ENCODE measurements around the gene TBC1D9. TPM values are rescaled to one million over a fixed set of nuclear protein-coding genes. Genes with fewer than 3 reads are reported as not detected.

TBC1D9 gene
- total RNA-seq, 1 donor from 2014 or later, result 42.6 TPM

DNA sequence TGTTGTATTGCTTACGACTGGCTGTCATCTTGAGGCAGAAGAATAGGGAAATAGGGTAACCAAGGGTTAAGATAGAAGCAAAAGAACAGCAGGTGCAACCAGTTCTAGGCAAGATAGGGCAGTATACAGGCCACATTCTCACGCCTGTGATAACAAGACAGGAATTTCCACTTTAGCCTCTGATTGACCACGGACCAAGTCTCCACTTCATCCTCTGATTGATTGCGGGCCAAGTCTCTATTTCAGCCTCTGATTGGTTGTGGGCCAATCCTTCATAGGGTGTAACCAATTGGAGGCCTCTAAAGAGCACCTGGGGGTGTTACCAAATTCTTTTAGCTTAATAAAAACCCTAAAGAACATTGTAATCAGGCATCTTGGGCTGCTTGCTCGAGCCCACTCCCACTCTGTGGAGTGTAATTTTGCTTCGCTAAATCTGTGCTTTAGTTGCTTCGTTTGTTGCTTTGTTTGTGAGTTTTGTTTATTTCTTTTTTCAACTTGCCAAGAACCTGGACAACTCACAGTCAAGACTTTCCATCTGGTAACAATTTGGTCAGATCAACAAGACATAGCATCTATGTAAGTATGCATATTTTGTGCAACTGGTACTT is 8.7 kb upstream of the TBC1D9 start:
- TF ChIP-seq, protein P1, sequence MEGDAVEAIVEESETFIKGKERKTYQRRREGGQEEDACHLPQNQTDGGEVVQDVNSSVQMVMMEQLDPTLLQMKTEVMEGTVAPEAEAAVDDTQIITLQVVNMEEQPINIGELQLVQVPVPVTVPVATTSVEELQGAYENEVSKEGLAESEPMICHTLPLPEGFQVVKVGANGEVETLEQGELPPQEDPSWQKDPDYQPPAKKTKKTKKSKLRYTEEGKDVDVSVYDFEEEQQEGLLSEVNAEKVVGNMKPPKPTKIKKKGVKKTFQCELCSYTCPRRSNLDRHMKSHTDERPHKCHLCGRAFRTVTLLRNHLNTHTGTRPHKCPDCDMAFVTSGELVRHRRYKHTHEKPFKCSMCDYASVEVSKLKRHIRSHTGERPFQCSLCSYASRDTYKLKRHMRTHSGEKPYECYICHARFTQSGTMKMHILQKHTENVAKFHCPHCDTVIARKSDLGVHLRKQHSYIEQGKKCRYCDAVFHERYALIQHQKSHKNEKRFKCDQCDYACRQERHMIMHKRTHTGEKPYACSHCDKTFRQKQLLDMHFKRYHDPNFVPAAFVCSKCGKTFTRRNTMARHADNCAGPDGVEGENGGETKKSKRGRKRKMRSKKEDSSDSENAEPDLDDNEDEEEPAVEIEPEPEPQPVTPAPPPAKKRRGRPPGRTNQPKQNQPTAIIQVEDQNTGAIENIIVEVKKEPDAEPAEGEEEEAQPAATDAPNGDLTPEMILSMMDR (IDR thresholded peaks at IDR 0.05), result no peak

DNA sequence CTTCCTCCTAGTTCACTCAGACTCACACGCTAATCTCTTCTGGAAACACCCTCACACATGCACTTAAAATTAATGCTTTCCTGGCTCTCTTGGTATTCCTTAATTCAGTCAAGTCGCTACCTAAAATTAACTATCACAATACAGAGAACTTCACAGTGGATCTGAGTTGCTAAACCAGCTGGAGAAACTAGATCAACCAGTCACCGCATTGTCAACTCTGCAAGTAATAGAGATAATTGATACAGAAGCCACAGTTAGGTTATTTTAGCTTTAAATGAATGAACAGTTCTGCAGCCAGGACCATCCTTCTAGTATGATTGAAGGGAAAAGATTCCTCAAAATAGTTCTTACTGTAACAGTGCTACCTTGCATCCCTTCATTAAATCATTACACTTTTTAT is 6.0 kb upstream of the TBC1D9 start:
- Histone ChIP-seq H3K4me1 (peaks cover 14% of the 10 kb centered on the region), H3K27me3 (ENCODE audit: low read depth) (no peaks in the 10 kb centered on the region), H3K9me3 (no peaks in the 10 kb centered on the region), H3K36me3 (no peaks in the 10 kb centered on the region), H3K27ac (no peak overlapping the region), H3K4me3 (no peak overlapping the region)
- TF ChIP-seq, protein P1 (IDR thresholded peaks at IDR 0.05), result no peak
- intact Hi-C loops (cut with DNase I), result no loop called here
- DNase-seq (no peak), ATAC-seq (no peak)

More for the DNA sequence above, 8.7 kb upstream of the TBC1D9 start:
- H3K9me3 ChIP-seq, result no peaks in the 10 kb centered on the region
- peaks cover 5% of the 10 kb centered on the region for H3K4me1 ChIP-seq
- ATAC-seq (peak; percentile 82 to 92), DNase-seq (no peak)
- intact Hi-C loops (cut with DNase I), result no loop called here
- H3K4me3 ChIP-seq, result no peak overlapping the region
- H3K27ac ChIP-seq, result no peak overlapping the region
- H3K36me3 ChIP-seq, result no peaks in the 10 kb centered on the region
- H3K27me3 ChIP-seq (ENCODE audit: low read depth), result no peaks in the 10 kb centered on the region

DNA sequence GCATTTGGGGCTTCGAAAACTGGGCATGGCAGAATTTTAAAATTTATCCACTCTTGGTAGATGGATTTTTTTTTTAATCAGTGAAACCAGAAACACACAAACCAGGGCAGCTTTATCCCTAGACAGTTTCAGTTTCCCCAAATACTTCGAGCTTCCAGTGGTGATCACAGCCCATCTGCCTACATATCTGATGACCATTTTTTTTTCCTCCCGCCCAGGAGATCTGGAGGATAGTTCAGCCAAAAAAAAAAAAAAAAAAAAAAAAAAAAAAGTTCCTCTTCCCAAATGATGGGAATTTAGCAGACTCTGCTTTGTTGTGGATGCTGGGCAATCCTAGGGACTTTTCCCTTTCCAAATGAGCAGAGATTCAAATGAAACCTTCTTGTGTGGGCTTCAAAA is 1.0 kb upstream of the TBC1D9 start:
- Histone ChIP-seq H3K27ac (peak overlapping the region; percentile 100), H3K27me3 (ENCODE audit: low read depth) (no peaks in the 10 kb centered on the region), H3K9me3 (no peaks in the 10 kb centered on the region), H3K4me3 (peak overlapping the region; percentile 85), H3K4me1 (peaks cover 47% of the 10 kb centered on the region), H3K36me3 (no peaks in the 10 kb centered on the region)
- DNase-seq, result no peak
- TF ChIP-seq, protein P1 (IDR thresholded peaks at IDR 0.05), result no peak
- ATAC-seq, result no peak
- intact Hi-C loops (cut with DNase I), result no loop called here

DNA sequence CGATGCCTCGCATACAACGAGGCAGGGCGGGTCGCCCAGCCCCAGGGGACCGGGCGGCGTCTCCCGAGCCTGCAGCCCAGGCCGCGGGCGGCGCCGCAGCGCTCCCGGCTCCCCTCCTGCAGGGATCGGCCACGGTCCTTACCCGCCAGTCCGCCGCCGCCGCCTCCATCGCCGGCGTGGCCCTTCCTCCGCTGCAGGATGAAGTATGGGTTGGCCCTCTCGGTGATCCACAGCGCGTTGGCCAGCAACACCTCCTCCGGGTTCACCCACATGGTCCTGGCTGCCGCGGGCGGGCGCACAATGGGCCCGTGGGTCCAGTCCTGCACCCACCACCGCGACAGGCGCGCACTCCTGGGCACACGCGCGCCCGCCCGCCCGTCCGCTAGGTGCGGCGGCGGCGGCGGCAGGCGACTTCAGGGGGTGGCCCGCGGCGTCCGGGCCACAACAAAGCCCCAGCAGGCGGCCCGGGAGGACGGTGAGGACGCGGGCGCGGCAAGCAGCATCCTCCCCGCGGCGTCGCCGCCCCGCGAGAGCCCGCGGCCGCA is 339 bp downstream of the TBC1D9 start:
- DNase-seq, result peak; percentile 73
- TF ChIP-seq, protein P1 (IDR thresholded peaks at IDR 0.05), result no peak
- intact Hi-C loops (cut with DNase I), result no loop called here
- no peaks in the 10 kb centered on the region for H3K36me3 ChIP-seq
- H3K4me3 ChIP-seq, result peak overlapping the region; percentile 85
- H3K9me3 ChIP-seq, result no peaks in the 10 kb centered on the region
- peaks cover 43% of the 10 kb centered on the region for H3K4me1 ChIP-seq
- peak; percentile 46 to 66 for ATAC-seq
- H3K27ac ChIP-seq, result peak overlapping the region; percentile 100
- H3K27me3 ChIP-seq (ENCODE audit: low read depth), result no peaks in the 10 kb centered on the region

DNA sequence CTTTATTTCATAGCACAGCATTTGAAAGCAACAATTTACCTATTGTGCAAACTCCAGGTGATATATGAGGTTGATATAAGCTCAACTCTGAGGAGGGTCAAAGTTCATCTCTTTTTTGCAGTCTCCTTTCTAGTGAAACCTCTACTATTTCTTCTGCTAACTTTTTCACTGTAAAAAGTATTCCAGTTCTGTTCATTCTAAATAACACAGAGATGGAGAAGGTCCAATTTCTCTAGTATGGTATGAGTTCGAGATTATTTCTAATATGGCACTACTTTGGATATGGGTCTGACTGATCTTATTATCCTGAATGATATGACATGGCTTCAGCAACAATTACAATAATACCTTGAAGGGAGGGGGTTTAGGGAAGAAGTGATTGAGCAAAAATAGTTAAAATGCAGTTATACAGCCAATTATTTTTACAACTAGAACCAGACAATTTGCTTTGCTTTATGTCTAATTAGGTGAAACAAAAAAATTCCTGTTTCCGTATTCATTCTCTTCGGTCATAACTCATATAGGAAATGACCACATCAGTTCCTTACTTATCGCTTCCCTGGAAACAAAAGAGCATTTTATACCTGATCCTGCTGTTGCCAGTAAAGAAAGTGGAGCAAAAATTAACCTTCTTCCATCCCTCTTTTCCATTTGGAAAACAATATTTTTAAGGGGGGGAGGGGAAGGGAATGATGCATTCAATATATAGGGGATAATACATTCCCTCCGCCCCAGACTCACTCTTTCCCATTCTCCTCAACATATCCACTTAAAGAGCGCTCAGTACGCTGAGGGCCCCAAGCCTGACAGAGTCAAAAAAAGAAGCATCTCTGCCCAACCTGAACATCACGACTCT is 1.0 kb downstream of the TBC1D9 start:
- H3K9me3 ChIP-seq, result no peaks in the 10 kb centered on the region
- intact Hi-C loops (cut with DNase I), result no loop called here
- H3K36me3 ChIP-seq, result no peaks in the 10 kb centered on the region
- DNase-seq, result no peak
- peak overlapping the region; percentile 85 for H3K4me3 ChIP-seq
- peaks cover 43% of the 10 kb centered on the region for H3K4me1 ChIP-seq
- no peaks in the 10 kb centered on the region for H3K27me3 ChIP-seq (ENCODE audit: low read depth)
- TF ChIP-seq, protein P1 (IDR thresholded peaks at IDR 0.05), result no peak
- no peak for ATAC-seq
- H3K27ac ChIP-seq, result peak overlapping the region; percentile 100

Data from lower lobe of right lung (tissue), 2 donors.